ENCODE measurements around the gene TRIP12. TPM values are rescaled to one million over a fixed set of nuclear protein-coding genes. Genes with fewer than 3 reads are reported as not detected.

Gene TRIP12
- total and polyA plus RNA-seq, 8 donors, result 13.4 to 342 (median 117) TPM

- Histone ChIP-seq H3K9me3 (peaks cover 0 to 31% (median 18%) of the 10 kb centered on the region in 4 donors), H3K27me3 (no peaks in the 10 kb centered on the region), H3K4me3 (no peak overlapping the region), H3K36me3 (no peaks in the 10 kb centered on the region), H3K4me1 (no peaks in the 10 kb centered on the region), H3K27ac (no peak overlapping the region)
- WGBS, 5 donors, result 83 to 90% (median 85%) methylated on average over 3 of the region's 3 CpGs
- TF ChIP-seq EP300 (IDR thresholded peaks at IDR 0.05) (no peak), POLR2AphosphoS5 (IDR thresholded peaks at IDR 0.05) (no peak), CTCF (IDR thresholded peaks at IDR 0.05) (no peak), POLR2A (IDR thresholded peaks at IDR 0.05) (no peak)
- intact Hi-C loops (cut with DNase I; ENCODE audit: low total_unique reads), result no loop called here
- no peak for DNase-seq
These were observed 183.7 kb downstream of the TRIP12 start for GRCh38 chr2:229738024-229738625.

- H3K4me1 ChIP-seq, result no peaks in the 10 kb centered on the region
- H3K36me3 ChIP-seq, result no peaks in the 10 kb centered on the region
- WGBS, 5 donors, result 39 to 76% (median 65%) methylated on average over 1 of the region's 1 CpG
These were observed 187.4 kb downstream of the TRIP12 start for GRCh38 chr2:229734410-229734809.

GRCh38 chr2:229733611-229734245 is 188.1 kb downstream of the TRIP12 start:
- H3K36me3 ChIP-seq, result no peaks in the 10 kb centered on the region

More at GRCh38 chr2:229734410-229734809, 187.4 kb downstream of the TRIP12 start:
- peaks cover 0 to 30% (median 18%) of the 10 kb centered on the region in 4 donors for H3K9me3 ChIP-seq
- H3K4me3 ChIP-seq, result no peak overlapping the region
- H3K27ac ChIP-seq, result no peak overlapping the region
- no peaks in the 10 kb centered on the region for H3K27me3 ChIP-seq
- DNase-seq, result no peak
- intact Hi-C loops (cut with DNase I; ENCODE audit: low total_unique reads), result no loop called here
- TF ChIP-seq CTCF (IDR thresholded peaks at IDR 0.05) (no peak), POLR2AphosphoS5 (IDR thresholded peaks at IDR 0.05) (no peak), EP300 (IDR thresholded peaks at IDR 0.05) (no peak), POLR2A (IDR thresholded peaks at IDR 0.05) (no peak)

GRCh38 chr2:229732897-229733296 is 188.9 kb downstream of the TRIP12 start:
- Histone ChIP-seq H3K27ac (no peak overlapping the region), H3K36me3 (no peaks in the 10 kb centered on the region), H3K4me3 (no peak overlapping the region), H3K4me1 (no peaks in the 10 kb centered on the region), H3K9me3 (peaks cover 0 to 17% (median 11%) of the 10 kb centered on the region in 4 donors), H3K27me3 (no peaks in the 10 kb centered on the region)
- no peak for DNase-seq
- TF ChIP-seq CTCF (IDR thresholded peaks at IDR 0.05) (no peak), EP300 (IDR thresholded peaks at IDR 0.05) (no peak), POLR2A (IDR thresholded peaks at IDR 0.05) (no peak)
- intact Hi-C loops (cut with DNase I; ENCODE audit: low total_unique reads), result no loop called here
- WGBS, 5 donors, result 77 to 95% (median 91%) methylated on average over 6 of the region's 6 CpGs

More at GRCh38 chr2:229733611-229734245, 188.1 kb downstream of the TRIP12 start:
- no peak for DNase-seq
- intact Hi-C loops (cut with DNase I; ENCODE audit: low total_unique reads), result no loop called here
- Histone ChIP-seq H3K4me1 (no peaks in the 10 kb centered on the region), H3K9me3 (peaks cover 0 to 26% (median 18%) of the 10 kb centered on the region in 4 donors), H3K27ac (no peak overlapping the region), H3K4me3 (no peak overlapping the region), H3K27me3 (no peaks in the 10 kb centered on the region)
- WGBS, 5 donors, result 60 to 75% (median 70%) methylated on average over 6 of the region's 6 CpGs
- TF ChIP-seq POLR2A (IDR thresholded peaks at IDR 0.05), result no peak
- TF ChIP-seq POLR2AphosphoS5 (IDR thresholded peaks at IDR 0.05), result no peak
- TF ChIP-seq EP300 (IDR thresholded peaks at IDR 0.05), result no peak
- TF ChIP-seq CTCF (IDR thresholded peaks at IDR 0.05), result no peak
